Measurements from ENCODE around the gene SLC25A17.
"Not testable (repeated sequence)": the region's sequence is repeated elsewhere in the genome, so short reads cannot be mapped to it uniquely, and the experiment has no call there.

SLC25A17 gene, protein sequence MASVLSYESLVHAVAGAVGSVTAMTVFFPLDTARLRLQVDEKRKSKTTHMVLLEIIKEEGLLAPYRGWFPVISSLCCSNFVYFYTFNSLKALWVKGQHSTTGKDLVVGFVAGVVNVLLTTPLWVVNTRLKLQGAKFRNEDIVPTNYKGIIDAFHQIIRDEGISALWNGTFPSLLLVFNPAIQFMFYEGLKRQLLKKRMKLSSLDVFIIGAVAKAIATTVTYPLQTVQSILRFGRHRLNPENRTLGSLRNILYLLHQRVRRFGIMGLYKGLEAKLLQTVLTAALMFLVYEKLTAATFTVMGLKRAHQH

DNA sequence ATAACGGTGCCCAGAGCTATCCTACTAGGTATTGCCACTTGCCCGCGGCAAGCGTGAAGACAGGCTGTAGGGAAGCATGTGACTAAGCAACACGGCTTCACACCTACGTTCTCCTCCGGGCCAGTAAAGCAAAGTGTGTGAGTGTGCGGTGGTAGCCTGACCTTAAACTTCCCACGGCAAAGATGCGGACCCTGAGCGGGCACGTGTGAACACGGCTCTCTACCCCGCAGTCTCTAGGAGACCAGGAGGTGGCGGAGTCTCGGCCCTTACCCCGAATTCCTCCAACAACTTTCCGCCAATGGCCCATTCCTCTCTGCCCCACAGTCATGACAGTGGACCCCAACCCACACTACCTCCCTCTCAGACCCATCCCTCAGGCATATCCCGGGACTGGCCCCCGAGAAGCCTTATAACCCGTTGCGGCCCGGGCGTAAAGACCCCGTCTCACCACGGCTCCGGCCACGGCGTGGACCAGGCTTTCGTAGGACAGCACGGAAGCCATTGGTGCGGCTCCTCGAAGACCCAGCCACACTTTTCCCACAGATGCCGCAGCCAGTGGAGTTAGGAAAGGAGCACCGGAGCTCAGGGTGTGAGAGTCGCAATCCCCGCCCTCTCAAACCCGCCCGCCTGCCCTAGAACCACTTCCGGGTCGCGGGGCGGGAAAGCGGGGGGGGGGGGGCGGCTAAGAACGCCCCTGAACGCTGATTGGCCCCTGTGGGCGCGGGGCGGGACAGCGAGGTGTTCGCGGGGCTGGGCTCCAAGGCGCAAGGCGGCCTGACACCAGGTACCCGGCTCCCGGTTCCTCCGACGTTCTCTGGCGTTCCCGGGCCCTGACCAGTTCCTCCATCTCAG is at the start of gene SLC25A17:
SLC25A17 (minus strand) TSS at position 600 of the 852 bp plus-strand sequence; CDS start at position 502, 98 bp downstream.
- DNase-seq (ENCODE audit: low read depth in 2 of 2) = peak; percentile 78 to 79

DNA sequence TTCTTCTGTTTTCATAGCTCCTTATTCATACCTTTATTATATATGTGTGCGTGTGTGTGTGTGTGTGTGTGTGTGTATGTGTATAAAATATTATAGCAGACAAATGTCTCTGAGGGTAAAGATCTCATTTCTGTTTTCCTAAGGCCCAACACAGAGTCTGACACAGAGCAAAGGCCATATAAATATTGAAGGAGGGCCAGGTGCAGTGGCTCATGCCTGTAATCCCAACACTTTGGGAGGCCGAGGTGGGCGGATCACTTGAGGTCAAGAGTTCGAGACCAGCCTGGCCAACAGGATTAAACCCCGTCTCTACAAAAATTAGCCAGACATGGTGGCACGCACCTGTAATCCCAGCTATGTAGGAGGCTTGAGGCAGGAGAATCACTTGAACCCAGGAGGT is 49.2 kb upstream of the SLC25A17 start:
- DNase-seq (ENCODE audit: low read depth in 2 of 2) = not testable (repeated sequence)

DNA sequence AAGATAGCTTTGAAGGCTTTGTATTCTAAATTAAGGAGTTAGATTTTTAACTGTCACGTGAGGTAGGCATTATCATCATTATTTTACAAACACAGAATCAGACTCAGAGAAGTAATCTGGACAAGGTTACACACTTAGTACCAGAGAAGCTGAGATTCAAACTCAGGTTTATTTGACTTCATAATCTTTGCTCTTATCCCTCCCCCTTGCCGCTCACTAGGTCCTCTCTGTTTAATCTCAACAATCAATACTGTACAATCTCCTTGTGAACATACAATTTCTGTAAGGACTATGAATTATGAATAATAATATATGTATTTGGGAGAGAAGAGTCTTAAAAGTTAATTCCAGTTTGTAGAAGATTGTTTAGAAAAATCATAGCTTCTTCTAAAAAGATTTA is 48.0 kb upstream of the SLC25A17 start:
- no peak for DNase-seq (ENCODE audit: low read depth in 2 of 2)

DNA sequence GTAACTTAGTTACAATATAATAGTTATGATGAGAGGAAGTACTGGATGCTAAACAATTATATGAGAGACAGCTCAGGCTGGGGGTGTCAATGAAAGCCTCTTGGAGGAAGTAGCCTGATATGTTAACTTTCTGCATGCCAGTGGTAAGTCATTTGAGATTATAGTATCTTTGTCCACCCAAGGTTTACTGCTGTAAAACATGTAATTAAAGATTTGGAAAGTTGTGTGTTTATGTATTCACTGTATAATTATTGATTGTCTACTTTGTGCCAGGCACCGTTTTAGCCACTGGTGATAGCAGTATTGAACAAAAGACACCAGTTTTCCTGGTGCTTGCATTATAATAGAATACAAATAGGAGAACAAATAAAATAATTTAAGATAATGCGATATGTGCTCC is 43.4 kb upstream of the SLC25A17 start:
- DNase-seq (ENCODE audit: low read depth in 2 of 2) = no peak

DNA sequence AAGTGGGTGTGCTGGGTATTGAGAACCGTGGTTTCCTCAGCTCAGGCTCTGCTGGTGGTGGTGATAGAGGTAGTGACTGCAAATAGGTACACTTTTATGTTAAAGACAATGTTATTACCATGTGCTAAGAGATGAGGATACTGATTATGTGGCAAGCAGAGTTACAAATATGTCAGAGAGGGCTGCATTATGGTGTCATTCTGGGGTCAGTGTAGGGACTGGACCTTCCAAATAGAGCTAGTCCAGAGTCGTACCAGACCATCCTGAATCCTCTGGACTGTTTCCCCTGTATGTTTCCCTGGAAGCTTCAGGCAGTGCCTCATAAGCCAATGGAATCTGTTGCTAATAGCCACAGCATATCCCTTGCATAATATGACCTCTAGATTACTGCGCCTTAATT is 42.9 kb upstream of the SLC25A17 start, which contains the start of gene DNAJB7:
DNAJB7 (minus strand) TSS at position 101 of the 400 bp plus-strand sequence. CDS start 119 bp downstream, outside the sequence.
- DNase-seq (ENCODE audit: low read depth in 2 of 2) = no peak

DNA sequence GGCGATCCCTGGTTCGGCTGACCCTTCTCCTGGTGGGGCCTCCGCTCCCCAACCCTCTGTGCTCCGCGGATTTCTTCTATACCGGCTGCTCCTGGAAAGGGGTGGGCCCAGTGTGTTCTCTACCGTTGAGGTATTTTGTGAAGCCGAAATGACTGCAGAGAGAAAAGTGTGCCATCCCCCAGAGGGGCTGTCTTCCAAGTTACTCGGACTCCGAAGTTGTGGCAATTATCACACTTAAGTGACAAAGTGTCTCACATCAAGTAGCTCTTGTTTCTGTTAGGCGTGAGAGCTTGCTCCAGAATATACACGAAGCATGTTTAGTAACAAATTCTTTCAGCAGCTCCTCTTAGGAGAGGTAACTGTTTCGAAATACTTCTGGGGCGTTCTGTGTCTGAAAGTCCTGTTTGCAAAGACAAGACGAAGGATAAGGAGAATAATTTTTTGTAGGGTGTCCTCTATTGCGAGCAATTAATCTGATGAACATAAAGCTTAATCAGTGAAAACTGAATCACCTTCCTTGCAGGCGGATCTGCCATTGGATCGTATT is 38.2 kb upstream of the SLC25A17 start:
- no peak for DNase-seq (ENCODE audit: low read depth in 2 of 2)

DNA sequence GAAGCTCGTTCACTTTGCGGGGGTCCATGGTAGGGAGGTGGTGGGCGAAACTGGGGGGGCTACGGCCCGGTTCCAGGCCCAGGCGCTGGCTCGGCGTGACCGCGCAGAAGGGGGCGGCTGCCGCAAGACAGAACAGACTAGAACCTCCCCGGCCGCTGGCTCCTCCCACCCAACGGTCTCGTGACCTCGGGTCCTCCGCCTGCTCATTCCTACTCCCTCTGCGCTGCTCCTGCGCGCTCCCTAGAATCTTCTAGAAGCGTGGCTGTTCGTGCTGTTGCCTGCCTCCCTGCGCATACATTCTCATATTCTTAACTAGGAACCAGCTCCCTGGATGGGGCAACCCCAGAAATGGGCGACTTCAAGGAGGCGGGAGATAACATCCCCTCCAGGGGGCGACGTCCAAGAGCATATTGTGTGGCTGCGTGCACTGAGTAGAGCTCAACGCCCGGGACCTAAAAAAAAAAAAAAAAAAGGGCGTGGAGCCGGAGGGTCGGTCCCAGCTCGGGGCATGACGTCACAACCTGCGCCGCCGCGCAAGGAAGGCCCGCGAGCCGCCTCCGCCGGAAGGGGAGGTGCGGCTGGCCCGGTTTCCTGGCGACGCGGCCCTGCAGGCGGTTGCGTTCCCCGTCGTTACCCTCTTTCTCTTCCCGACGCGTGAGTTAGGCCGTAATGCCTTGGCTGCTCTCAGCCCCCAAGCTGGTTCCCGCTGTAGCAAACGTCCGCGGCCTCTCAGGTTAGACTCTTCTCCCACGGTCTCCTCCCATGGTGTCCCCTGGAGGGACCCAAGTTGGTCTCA is 37.6 kb upstream of the SLC25A17 start, which contains the start of the genes ST13 and XPNPEP3:
ST13 (minus strand) TSS at position 127 of the 796 bp plus-strand sequence; CDS start at position 28, 99 bp downstream.
XPNPEP3 (plus strand) TSS at position 636 of the 796 bp plus-strand sequence; CDS start at position 670, 34 bp downstream.
- DNase-seq (ENCODE audit: low read depth in 2 of 2) = peak; percentile 93 to 94

DNA sequence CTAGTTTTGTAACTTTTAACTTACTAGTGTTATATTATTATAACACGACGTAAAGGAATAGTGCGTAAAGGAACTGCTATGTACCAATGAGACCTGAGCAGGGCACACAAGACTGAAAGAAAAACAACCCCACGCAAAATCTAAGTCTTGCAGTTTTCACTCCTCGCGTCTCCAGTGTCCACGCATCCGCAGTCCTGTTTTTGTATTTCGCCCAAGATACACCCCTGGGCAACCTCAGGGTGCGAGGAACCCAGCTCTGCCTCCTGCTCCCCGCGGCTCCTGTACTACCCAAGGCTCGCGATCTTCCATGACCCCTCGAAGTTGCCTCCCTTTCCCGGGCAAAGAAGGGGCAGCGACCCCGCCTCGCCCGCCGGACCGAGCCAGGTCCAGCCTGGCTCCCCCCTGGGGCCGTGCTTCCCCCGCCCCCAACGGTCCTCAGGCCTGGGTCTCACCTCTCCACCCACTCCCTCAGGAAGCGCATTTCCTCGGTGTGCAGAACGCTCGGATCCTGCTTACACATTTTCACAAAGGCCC is 36.9 kb upstream of the SLC25A17 start:
- no peak for DNase-seq (ENCODE audit: low read depth in 2 of 2)

DNA sequence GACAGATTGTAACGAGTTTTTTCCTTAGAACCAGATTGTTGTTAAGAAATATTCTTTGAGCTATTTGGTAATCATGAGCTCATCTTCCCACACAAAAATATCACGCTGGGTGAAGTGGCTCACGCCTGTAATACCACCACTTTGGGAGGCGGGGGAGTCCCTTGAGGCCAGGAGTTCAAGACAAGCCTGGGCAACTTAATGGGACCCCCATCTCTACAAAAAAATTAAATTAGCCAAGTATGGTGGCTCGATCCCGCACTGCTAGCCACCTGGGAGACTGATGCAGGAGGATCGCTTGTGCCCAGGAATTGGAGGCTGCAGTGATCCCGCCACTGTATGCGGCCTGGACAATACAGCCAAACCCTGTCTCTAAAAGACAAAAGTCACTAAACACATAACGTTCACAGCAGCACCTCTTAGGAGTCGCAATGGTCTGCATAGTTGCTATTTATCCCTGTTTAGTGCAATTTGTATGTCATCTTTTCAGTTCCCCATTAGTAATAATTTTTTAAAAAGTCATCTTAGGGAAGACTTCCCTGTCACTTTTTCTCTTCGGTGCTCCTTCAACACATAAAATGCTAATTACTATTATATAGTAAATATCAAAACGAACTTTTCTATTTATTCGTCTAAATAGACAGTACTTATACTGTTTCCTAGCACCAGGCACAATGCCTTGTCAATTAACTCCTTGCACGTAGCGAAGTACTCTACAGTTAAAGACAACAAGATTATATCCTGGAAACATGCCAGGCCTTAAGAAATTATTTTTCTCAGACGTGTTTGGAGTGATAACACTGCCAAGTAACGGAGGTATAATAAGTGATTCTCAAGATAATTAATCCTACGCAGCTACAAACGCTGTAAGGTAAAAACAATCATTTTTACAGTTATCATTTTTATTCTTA is 36.2 kb upstream of the SLC25A17 start:
- DNase-seq (ENCODE audit: low read depth in 2 of 2) = no peak

DNA sequence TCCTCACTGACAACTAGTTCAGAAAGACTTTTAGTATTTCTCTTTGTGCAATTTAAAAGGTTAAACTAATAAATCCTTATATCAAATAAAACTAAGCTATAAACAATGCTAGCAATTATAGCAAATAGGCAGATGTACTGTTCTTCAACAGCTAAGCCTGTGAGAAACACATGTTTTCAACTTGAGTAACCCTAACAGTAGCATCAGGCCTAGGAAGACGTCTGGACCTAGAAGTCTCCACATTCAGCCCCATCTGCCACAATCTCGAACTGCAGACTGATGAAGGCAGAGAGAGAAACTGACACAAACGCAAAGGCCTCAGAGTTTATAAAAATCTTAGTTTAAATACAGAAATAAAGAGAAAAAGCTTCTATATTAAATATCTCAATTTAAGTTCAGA is 34.8 kb upstream of the SLC25A17 start:
- no peak for DNase-seq (ENCODE audit: low read depth in 2 of 2)

DNA sequence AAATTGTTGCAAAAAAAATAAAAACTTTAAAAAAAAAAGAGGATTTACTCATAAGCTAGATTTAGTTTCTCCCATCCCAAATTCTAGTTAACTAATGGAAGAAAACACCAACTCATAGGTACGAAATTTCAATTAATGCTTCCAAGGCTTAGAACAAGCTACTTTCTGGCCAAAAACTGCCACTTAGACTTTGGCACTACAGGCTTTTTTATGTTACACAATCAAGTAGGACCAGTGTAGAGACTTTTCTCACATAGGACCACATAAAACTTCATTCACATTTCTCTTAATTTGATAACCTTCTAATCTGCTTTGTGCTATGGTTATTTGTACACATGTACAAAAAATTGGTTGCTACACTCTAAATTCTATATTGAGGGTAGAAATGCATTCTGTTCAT is 34.2 kb upstream of the SLC25A17 start:
- no peak for DNase-seq (ENCODE audit: low read depth in 2 of 2)

DNA sequence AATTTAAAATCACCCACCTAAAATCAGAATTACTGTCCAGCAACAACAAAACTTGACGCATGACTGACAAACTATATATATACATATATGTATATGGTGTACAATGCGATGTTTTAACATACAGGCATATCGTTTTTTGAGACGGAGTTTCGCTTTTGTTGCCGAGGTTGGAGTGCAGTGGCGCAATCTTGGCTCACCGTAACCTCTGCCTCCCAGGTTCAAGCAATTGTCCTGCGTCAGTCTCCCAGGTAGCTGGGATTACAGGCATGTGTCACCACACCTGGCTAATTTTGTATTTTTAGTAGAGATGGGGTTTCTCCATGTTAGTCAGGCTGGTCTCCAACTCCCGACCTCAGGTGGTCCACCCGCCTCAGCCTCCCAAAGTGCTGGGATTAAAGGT is 26.7 kb upstream of the SLC25A17 start:
- not testable (repeated sequence) for DNase-seq (ENCODE audit: low read depth in 2 of 2)

DNA sequence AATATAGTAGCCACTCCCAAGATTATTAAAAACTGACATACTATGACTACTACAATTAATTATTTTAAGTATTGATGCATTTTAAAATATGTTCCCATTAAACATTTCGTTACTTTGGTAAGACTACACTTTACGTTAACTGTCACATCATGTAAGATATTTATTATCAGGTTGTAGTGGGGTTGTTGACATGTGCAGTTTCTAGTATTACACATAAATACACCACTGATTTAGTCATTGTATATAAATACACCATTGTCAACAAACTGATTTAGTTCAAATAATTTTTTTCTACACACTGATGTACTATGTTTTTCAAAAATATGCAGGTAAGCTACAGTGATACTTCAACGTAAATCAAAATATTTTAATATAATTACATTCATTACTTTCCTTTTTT is 25.8 kb upstream of the SLC25A17 start:
- DNase-seq (ENCODE audit: low read depth in 2 of 2) = no peak

DNA sequence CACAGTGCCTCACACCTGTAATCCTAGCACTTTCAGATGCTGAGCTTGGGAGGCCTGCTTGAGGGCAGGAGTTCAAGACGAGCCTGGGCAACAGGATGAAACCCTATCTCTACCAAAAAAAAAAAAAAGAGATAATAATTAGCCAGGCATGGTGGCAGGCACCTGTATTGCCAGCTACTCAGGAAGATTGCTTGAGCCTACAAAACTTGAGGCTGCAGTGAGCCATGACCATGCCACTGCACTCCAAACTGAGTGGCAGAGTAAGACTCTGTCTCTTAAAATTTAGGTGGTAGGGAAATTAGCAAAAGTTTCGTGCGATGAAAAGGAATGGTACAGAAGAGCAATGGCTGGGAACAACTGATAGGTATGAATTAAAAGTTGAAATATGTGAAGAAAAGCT is 19.3 kb upstream of the SLC25A17 start:
- DNase-seq (ENCODE audit: low read depth in 2 of 2) = no peak

DNA sequence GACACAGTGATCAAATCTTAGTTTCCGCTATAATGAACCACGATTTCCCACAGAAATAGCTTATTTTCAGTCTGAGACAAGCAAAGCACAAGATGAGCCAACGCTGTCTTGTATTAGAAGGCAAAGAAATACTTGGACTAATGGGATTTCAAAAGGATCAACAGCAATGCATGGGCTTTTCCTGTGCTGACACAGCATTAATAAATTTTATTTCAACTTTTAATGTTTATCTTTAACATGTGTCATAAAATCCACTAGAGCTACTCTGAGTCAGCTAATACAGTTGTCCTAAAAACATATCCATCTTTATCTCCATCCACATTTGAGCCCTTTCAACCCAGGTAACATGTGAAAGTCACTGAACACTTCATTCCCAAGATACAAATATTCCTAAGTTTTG is 15.5 kb upstream of the SLC25A17 start:
- no peak for DNase-seq (ENCODE audit: low read depth in 2 of 2)

DNA sequence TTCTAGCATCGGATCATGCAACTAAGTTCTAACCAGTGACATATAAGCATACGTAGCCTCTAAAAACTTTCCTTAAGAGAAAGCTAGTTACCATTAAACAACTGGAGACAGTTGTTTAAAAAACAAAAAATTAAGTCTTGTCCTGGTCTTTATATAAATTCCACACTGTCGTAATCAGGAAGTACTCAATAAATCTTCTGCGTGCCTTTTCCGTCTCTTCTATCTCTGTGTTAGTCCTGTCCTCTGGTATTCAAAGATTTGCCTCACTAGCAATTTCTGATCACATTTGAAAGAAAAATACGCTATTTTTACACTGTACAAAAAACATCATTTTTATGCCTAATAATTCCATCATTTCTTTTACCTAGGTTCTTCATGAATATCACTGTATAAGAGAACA is 10.0 kb upstream of the SLC25A17 start:
- DNase-seq (ENCODE audit: low read depth in 2 of 2) = no peak

DNA sequence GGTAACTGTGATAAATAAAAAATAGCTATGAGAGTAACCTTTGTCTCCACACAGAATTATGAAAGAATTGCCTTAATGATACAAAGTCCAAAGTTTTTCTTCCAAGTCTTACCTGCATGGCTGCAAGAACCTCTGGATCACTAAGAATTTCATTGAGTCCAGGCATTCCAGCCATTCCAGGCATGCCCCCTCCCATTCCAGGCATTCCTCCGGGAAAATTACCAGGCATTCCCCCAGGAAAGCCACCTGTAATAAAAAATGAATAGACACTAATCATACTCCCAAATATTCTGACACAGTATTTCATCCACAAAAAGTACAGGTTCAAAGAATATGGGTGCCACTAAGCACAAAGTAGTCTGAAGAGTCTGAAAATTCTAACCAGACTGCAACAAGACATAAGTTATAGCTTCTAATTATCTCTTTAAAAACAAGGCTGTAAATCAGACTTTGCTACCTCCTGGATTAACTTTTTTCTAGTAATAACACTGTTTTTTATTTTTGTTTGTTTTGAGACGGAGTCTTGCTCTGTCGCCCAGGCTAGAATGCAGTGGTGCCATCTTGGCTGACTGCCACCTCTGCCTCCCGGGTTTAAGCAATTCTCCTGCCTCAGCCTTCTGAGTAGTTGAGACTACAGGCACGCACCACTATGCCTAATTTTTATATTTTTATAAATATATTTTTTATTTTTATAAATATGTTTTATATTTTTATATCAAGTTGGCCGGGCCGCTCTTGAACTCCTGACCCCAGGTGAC is 8.0 kb upstream of the SLC25A17 start:
- no peak for DNase-seq (ENCODE audit: low read depth in 2 of 2)

DNA sequence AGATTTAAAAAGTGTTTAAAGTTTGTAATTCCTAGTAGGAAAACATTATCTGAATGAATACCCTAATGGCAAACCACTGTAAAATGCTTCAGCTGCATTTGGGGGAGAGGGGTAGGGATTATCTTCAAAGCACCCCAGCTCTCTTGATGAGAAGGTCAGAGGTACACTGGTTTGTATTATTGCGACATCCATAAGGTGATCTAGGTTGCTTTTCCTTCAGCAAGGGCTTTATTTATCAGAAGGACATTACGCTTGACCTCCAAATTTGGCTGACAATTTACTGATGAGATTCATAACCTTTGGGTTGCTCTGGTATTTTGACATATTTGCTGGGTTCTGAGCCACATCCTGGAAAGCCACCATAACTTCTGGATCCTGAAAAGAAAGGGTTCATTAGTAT is 7.1 kb upstream of the SLC25A17 start:
- DNase-seq (ENCODE audit: low read depth in 2 of 2) = not testable (repeated sequence)

DNA sequence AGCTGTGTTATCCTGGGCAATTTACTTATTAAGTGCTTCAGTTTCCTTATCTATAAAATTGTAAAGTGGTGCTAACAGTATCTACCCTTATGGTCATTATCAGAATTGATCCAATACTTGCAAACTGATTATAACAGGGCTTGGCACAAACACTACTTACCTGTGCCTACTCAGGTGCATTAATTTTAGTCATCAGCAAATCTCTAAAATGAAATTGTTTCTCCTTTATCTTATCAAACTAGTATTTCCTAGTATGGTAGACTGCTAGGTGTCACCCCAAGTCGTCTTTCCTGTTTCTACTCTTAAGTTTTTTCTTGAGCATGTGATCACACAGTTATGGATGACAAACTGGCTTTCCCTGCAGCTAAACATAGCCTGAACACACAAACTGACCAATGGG is 4.3 kb upstream of the SLC25A17 start:
- no peak for DNase-seq (ENCODE audit: low read depth in 2 of 2)

Data from activated CD8-positive, alpha-beta memory T cell treated with anti-CD3 and anti-CD28 coated beads for 4 hours (primary cell).